Loucy (cell line): ENCODE measurements around the gene KAT8.

Experiments
- CTCF ChIP-seq: fragments of 200-600 bp; sonication (generic); conservative IDR thresholded peaks from 2 replicates; pipeline ENCODE4 v1.5.1; 2014; ENCODE audit warnings: mild to moderate bottlenecking, antibody characterized with exemption, low read length
- EZH2phosphoT487 ChIP-seq: fragments of 200-600 bp; IDR thresholded peaks from 2 replicates; pipeline ENCODE4 v1.6.1; 2018; ENCODE audit warnings: antibody characterized with exemption, mild to moderate bottlenecking, moderate library complexity, borderline replicate concordance

DNA sequence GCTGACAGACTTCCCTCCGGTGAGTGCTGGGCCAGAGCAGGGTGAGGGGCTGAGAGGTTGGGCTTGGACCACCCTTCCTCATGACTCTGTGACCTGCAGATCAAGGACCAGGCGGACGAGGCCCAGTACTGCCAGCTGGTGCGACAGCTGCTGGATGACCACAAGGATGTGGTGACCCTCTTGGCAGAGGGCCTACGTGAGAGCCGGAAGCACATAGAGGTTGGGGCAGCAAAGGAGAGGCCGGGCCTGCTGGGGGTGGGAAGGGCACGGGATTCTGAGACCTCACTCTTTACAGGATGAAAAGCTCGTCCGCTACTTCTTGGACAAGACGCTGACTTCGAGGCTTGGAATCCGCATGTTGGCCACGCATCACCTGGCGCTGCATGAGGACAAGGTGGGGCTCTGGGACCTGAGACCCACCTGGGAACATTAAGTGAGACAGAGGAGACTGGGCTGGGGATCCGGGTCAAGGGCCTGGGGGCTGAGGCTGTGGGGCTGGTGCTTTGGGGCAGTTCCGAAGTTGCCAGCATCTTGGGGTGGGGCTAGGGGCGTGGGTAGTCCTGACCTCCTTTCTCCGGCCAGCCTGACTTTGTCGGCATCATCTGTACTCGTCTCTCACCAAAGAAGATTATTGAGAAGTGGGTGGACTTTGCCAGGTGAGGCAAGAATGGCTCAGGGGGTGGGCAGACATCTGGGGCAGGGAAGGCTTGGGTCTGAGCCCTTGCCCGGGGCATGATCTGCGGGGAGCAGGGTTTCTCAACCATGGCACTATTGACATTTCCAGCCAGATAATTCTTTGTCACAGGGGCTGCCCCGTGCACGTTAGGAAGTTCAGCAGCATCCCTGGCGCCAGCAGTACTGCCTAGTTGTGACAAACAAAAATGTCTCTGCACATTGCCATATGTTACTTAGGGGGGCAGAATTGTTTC lies 7.1 kb upstream of the KAT8 start:
- TF ChIP-seq CTCF, result no peak
- no peak for TF ChIP-seq EZH2phosphoT487
